Lower lobe of right lung (tissue), 2 donors: Measurements from ENCODE around the gene BNC2. TPM values are rescaled to one million over a fixed set of nuclear protein-coding genes. Genes with fewer than 3 reads are reported as not detected.
A peak's percentile ranks its signal among the peaks of the same experiment; 100 is the strongest.

Experiments
- ATAC-seq, 2 donors: fragments of 200-7000 bp; cut with Tn5 transposase; one replicate each; pipeline ENCODE4 v1.9.1; 2020 to 2022; ENCODE audit warnings: mild to moderate bottlenecking in 2 of 2, moderate library complexity in 2 of 2
- DNase-seq: peaks from one replicate; pipeline ENCODE4 v3.0.0-alpha.2; 2020
- H3K27ac ChIP-seq: fragments of 200-600 bp; one replicate; pipeline ENCODE4 v1.8.0; 2022
- H3K27me3 ChIP-seq: fragments of 200-600 bp; one replicate; pipeline ENCODE4 v1.8.0; 2022; ENCODE audit warnings: low read depth
- H3K36me3 ChIP-seq: fragments of 200-600 bp; one replicate; pipeline ENCODE4 v1.8.0; 2022; ENCODE audit warnings: mild to moderate bottlenecking
- H3K4me1 ChIP-seq: fragments of 200-600 bp; one replicate; pipeline ENCODE4 v1.8.0; 2022
- H3K4me3 ChIP-seq: fragments of 200-600 bp; one replicate; pipeline ENCODE4 v1.8.0; 2022; ENCODE audit warnings: mild to moderate bottlenecking
- H3K9me3 ChIP-seq: fragments of 200-600 bp; one replicate; pipeline ENCODE4 v1.8.0; 2022
- CTCF ChIP-seq: fragments of 200-600 bp; IDR thresholded peaks from one replicate; pipeline ENCODE4 v1.8.0; 2022; ENCODE audit warnings: antibody characterized with exemption, mild to moderate bottlenecking
- intact Hi-C: fragments of 100-400 bp; cut with DNase I; formaldehyde crosslinking; loops from one replicate; pipeline ENCODE4 v1.11.0; 2022
- total RNA-seq: library from RNA; stranded (reverse); fragmentation: NEBNext Ultra II Directional; extraction: Animal tissue kit (Norgen Biotek cat#: 25700); gene quantifications from one replicate; pipeline ENCODE4 v1.2.1, GENCODE V29; 2021
- donor health status: DM: no; HTN: yes; CAD: no; lungs with severe emphysema.

The BNC2 gene
- total RNA-seq, 1 donor from 2014 or later, result 15.0 TPM

GRCh38 chr9:16727452-16728136 is 142.9 kb downstream of the BNC2 start:
- H3K9me3 ChIP-seq, result no peaks in the 10 kb centered on the region
- TF ChIP-seq CTCF, result no peak
- H3K4me1 ChIP-seq, result peaks cover 20% of the 10 kb centered on the region
- H3K27ac ChIP-seq, result peak overlapping the region; percentile 85
- H3K27me3 ChIP-seq, result no peaks in the 10 kb centered on the region
- H3K4me3 ChIP-seq, result peak overlapping the region; percentile 53
- no peak for ATAC-seq
- intact Hi-C loops, result no loop called here
- no peak for DNase-seq
- H3K36me3 ChIP-seq, result no peaks in the 10 kb centered on the region

GRCh38 chr9:16726718-16727451 is 143.6 kb downstream of the BNC2 start:
- intact Hi-C loops, result no loop called here
- peak; percentile 83 to 91 for ATAC-seq

DNA sequence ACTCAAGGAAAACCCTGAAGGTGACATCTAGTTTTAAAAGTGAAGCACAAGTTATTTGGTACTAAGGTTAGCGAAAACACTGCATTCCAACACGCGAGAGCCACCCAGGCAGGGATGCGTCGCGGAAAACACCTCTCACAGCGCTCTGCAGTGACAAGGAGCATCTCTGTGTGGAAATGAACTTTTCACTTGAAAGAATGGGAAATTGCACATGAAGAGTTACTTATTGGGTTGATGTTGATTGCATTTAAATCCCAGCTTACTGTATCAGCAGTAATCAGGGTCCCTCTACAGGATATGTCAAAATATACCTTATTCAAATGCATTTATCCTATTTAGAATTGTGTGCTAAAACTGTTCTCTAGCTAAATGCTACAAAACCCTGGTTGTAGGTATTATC is 144.4 kb downstream of the BNC2 start:
- H3K4me3 ChIP-seq, result peak overlapping the region; percentile 53
- TF ChIP-seq CTCF, result no peak
- no peaks in the 10 kb centered on the region for H3K27me3 ChIP-seq
- no peaks in the 10 kb centered on the region for H3K9me3 ChIP-seq
- no peak for DNase-seq
- intact Hi-C loops, result no loop called here
- H3K27ac ChIP-seq, result no peak overlapping the region
- ATAC-seq, result no peak
- no peaks in the 10 kb centered on the region for H3K36me3 ChIP-seq
- H3K4me1 ChIP-seq, result peaks cover 20% of the 10 kb centered on the region

More at GRCh38 chr9:16726718-16727451, 143.6 kb downstream of the BNC2 start:
- peak; percentile 79 for DNase-seq
- Histone ChIP-seq H3K4me1 (peaks cover 20% of the 10 kb centered on the region), H3K27ac (peak overlapping the region; percentile 85), H3K4me3 (peak overlapping the region; percentile 53), H3K27me3 (no peaks in the 10 kb centered on the region), H3K9me3 (no peaks in the 10 kb centered on the region), H3K36me3 (no peaks in the 10 kb centered on the region)
- no peak for TF ChIP-seq CTCF

GRCh38 chr9:16725066-16725465 is 145.4 kb downstream of the BNC2 start:
- Histone ChIP-seq H3K9me3 (no peaks in the 10 kb centered on the region), H3K27ac (no peak overlapping the region), H3K4me3 (no peak overlapping the region), H3K4me1 (peaks cover 16% of the 10 kb centered on the region), H3K27me3 (no peaks in the 10 kb centered on the region), H3K36me3 (no peaks in the 10 kb centered on the region)
- DNase-seq (no peak), ATAC-seq (no peak)
- intact Hi-C loops, result no loop called here
- TF ChIP-seq CTCF, result no peak

GRCh38 chr9:16721972-16722371 is 148.5 kb downstream of the BNC2 start:
- no peak overlapping the region for H3K27ac ChIP-seq
- H3K4me1 ChIP-seq, result peaks cover 5% of the 10 kb centered on the region
- H3K27me3 ChIP-seq, result no peaks in the 10 kb centered on the region
- peak; percentile 71 to 83 for ATAC-seq
- intact Hi-C loops, result no loop called here
- H3K9me3 ChIP-seq, result no peaks in the 10 kb centered on the region
- DNase-seq, result no peak
- H3K36me3 ChIP-seq, result no peaks in the 10 kb centered on the region
- TF ChIP-seq CTCF, result no peak
- H3K4me3 ChIP-seq, result no peak overlapping the region
